Measurements from ENCODE around the gene ASAH2. TPM values are rescaled to one million over a fixed set of nuclear protein-coding genes. Genes with fewer than 3 reads are reported as not detected.

ASAH2 gene
- total and polyA plus RNA-seq, 2 of the 8 experiments (the other 6 are each of a cell fraction or from before 2014, with no cell fraction given) = 1.2 to 3.1 TPM

DNA sequence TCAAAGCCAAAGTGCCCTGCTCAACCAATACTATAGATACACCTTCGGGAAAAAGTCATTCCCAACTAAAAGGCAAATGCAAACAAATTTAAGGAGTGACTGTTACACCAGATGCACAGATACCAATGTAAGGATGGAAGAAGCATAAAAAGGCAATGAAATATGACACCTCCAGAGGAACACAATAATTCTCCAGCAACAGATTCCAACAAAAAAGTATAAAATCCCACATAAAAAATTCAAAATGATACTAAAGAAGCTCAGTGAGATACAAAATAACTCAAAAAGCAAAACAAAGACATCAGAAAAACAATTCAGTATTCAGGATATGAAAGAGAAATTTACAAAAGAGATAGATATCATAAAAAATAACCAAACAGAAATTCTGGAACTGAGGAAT lies 44.1 kb upstream of the ASAH2 start (continued):
- TF ChIP-seq, protein P1, sequence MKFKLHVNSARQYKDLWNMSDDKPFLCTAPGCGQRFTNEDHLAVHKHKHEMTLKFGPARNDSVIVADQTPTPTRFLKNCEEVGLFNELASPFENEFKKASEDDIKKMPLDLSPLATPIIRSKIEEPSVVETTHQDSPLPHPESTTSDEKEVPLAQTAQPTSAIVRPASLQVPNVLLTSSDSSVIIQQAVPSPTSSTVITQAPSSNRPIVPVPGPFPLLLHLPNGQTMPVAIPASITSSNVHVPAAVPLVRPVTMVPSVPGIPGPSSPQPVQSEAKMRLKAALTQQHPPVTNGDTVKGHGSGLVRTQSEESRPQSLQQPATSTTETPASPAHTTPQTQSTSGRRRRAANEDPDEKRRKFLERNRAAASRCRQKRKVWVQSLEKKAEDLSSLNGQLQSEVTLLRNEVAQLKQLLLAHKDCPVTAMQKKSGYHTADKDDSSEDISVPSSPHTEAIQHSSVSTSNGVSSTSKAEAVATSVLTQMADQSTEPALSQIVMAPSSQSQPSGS (IDR thresholded peaks at IDR 0.05; ENCODE audit: low read length) = no peak
- no peak for TF ChIP-seq CTBP2 (IDR thresholded peaks at IDR 0.05; ENCODE audit: borderline replicate concordance, insufficient read depth, insufficient read length, low read length)
- TF ChIP-seq TEAD4 (IDR thresholded peaks at IDR 0.05; ENCODE audit: low read depth, low read length) = no peak
- TF ChIP-seq TCF12 (IDR thresholded peaks at IDR 0.05; ENCODE audit: low read depth, low read length) = no peak
- TF ChIP-seq EP300 (IDR thresholded peaks at IDR 0.05; ENCODE audit: borderline replicate concordance in 1 of 2, low read depth in 2 of 2, low read length in 2 of 2) = no peak
- TF ChIP-seq CTCF (IDR thresholded peaks at IDR 0.05; ENCODE audit: control extremely low read depth in 1 of 3, insufficient read depth in 1 of 3, low read depth in 1 of 3, low read length in 3 of 3) = no peak
- no peak for TF ChIP-seq YY1 (IDR thresholded peaks at IDR 0.05; ENCODE audit: low read depth, low read length)
